ENCODE results near the gene SFTPD. TPM values are rescaled to one million over a fixed set of nuclear protein-coding genes. Genes with fewer than 3 reads are reported as not detected.

SFTPD gene
- total and polyA plus RNA-seq, 10 of the 15 experiments (the other 5 are each of a cell fraction or from before 2014, with no cell fraction given) = 0.31 TPM; not detected in 9

DNA sequence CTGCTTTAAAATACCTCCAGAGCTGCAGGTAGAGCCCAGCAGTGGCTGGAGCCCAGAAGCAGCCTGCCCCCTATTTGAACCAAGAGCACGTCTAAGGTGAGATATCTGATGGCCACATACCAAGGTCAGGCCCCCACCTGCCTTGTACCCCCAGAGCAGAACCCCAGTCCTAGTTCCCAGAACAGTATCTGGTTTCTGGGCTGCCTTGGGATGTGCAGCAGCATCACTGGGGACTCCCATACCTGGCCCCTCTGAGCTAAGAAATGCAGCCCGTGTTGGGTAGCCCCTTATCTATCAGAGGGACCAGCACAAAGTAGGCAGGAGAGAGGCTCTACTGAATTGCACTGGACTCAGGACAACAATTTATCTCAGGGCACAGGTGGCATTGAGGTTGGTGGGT, 8.9 kb downstream of the SFTPD start:
- no peak overlapping the region for H3K4me2 ChIP-seq (ENCODE audit: control insufficient read depth, insufficient read depth)
- no peak for FAIRE-seq
- H3K79me2 ChIP-seq (ENCODE audit: control insufficient read depth, insufficient read depth, low read length) = no peaks in the 10 kb centered on the region
- H2AFZ ChIP-seq (ENCODE audit: control insufficient read depth, low read depth, low read length) = no peak overlapping the region
- ChIA-PET SMC1A (ENCODE audit: uncharacterized antibody, unreplicated experiment) (no interaction called here), POLR2A (interaction anchor here (0.6 kb wide), 1 partner anchor 185 kb away, joined by 3 read pairs; no protein-coding TSS in a partner anchor), RAD21 (ENCODE audit: unreplicated experiment) (no interaction called here), CTCF (no interaction called here)
- peaks cover 15% of the 10 kb centered on the region for H3K4me1 ChIP-seq (ENCODE audit: control insufficient read depth, insufficient read depth, low read length)
- TF ChIP-seq, protein P1, sequence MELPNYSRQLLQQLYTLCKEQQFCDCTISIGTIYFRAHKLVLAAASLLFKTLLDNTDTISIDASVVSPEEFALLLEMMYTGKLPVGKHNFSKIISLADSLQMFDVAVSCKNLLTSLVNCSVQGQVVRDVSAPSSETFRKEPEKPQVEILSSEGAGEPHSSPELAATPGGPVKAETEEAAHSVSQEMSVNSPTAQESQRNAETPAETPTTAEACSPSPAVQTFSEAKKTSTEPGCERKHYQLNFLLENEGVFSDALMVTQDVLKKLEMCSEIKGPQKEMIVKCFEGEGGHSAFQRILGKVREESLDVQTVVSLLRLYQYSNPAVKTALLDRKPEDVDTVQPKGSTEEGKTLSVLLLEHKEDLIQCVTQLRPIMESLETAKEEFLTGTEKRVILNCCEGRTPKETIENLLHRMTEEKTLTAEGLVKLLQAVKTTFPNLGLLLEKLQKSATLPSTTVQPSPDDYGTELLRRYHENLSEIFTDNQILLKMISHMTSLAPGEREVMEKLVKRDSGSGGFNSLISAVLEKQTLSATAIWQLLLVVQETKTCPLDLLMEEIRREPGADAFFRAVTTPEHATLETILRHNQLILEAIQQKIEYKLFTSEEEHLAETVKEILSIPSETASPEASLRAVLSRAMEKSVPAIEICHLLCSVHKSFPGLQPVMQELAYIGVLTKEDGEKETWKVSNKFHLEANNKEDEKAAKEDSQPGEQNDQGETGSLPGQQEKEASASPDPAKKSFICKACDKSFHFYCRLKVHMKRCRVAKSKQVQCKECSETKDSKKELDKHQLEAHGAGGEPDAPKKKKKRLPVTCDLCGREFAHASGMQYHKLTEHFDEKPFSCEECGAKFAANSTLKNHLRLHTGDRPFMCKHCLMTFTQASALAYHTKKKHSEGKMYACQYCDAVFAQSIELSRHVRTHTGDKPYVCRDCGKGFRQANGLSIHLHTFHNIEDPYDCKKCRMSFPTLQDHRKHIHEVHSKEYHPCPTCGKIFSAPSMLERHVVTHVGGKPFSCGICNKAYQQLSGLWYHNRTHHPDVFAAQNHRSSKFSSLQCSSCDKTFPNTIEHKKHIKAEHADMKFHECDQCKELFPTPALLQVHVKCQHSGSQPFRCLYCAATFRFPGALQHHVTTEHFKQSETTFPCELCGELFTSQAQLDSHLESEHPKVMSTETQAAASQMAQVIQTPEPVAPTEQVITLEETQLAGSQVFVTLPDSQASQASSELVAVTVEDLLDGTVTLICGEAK (IDR thresholded peaks at IDR 0.05; ENCODE audit: borderline replicate concordance) = no peak
- no peak for TF ChIP-seq NRF1 (conservative IDR thresholded peaks at IDR 0.05; ENCODE audit: low read depth, low read length)
- TF ChIP-seq SUPT20H (IDR thresholded peaks at IDR 0.05; ENCODE audit: borderline replicate concordance, control insufficient read depth, low read depth, low read length) = no peak
- TF ChIP-seq EZH2 (IDR thresholded peaks at IDR 0.05; ENCODE audit: borderline replicate concordance, control insufficient read depth, low read depth, low read length) = no peak
- no peak for TF ChIP-seq JUNB (IDR thresholded peaks at IDR 0.05)
- TF ChIP-seq POLR2A (IDR thresholded peaks at IDR 0.05; ENCODE audit: low read depth, low read length) = no peak
- intact Hi-C loops (cut with micrococcal nuclease; ENCODE audit: unreplicated experiment) (no loop called here), in situ Hi-C loops (cut with MboI) (loop anchor here (25.0 kb wide), 1 partner anchor 153 kb away; no protein-coding TSS in a partner anchor)
- no TSS peak for BruUV-seq (replicated peaks)
- no peak overlapping the region for H3K27ac ChIP-seq (ENCODE audit: control insufficient read depth, insufficient read depth)
- no peak for DNase-seq (ENCODE audit: low read depth, low spot score)
- no peak overlapping the region for H3K4me3 ChIP-seq
- no peak for ATAC-seq
- WGBS (ENCODE audit: insufficient coverage, insufficient replicate concordance, low lambda C conversion rate, missing lambda C conversion rate) = 68% methylated on average over 2 of the region's 2 CpGs
- peaks cover 0 to 2% of the 10 kb centered on the region in 2 experiments; a peak in 2 of 4 replicates for H3K27me3 ChIP-seq (replicated peaks in 1 of 2; ENCODE audit: control insufficient read depth in 2 of 2, insufficient read depth in 2 of 2, low read length in 1 of 2)
- H4K20me1 ChIP-seq (ENCODE audit: control insufficient read depth, insufficient read depth) = no peaks in the 10 kb centered on the region
- H3K9ac ChIP-seq (ENCODE audit: control insufficient read depth, insufficient read depth, low read length) = no peak overlapping the region
- H3K36me3 ChIP-seq (ENCODE audit: control insufficient read depth in 2 of 2, insufficient read depth in 2 of 2, low read length in 1 of 2) = no peaks in the 10 kb centered on the region
- H3K9me3 ChIP-seq (replicated peaks; ENCODE audit: control insufficient read depth, insufficient read depth, low read length) = no peaks in the 10 kb centered on the region
